ENCODE measurements around the gene TCF3.
A peak's percentile ranks its signal among the peaks of the same experiment; 100 is the strongest.

The TCF3 gene

DNA sequence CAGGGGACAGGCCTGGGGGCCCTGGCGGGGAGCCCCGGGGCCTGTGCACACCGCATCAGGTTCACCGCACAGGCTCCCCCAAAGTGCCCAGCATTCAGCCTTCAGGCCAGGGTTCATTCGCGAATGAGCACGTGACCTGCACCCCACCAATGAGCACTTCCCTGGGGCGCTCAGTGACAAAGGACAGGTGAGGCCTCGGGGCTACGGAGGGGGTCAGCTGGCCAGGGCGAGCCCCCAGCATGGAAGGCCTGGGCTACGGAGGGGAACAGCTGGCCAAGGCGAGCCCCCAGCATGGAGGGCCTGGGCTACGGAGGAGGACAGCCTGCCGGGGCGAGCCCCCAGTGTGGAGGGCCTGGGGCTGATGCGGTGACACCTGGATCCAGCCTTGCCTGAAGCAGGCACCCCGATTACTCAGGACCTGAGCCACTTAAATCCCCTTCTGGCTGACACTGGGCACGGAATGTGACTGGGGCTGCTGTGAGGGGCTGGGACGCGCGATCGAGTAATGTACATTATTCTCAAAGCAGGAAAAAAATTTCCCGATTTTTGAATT lies 23.1 kb downstream of the TCF3 start:
- no peak for DNase-seq

DNA sequence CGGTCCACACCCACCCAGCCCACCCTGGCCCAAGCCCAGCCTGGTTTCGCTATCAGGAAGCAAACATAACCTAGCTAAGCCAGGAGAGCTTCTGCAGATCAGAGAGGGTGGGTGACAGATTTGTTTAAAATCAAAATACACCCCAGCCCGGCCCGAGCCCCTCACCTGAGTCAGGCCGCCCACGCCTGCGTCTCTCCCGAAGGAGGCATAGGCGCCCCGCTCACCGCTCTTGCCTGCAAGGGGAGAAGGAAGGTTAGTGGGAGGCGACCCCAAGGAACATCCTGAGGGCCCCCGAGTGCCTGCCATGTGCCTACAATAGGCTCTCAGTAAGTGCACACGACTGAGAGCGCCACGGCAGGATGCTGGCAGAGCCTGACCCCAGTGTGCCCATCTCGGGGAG lies 25.2 kb downstream of the TCF3 start:
- DNase-seq: no peak

DNA sequence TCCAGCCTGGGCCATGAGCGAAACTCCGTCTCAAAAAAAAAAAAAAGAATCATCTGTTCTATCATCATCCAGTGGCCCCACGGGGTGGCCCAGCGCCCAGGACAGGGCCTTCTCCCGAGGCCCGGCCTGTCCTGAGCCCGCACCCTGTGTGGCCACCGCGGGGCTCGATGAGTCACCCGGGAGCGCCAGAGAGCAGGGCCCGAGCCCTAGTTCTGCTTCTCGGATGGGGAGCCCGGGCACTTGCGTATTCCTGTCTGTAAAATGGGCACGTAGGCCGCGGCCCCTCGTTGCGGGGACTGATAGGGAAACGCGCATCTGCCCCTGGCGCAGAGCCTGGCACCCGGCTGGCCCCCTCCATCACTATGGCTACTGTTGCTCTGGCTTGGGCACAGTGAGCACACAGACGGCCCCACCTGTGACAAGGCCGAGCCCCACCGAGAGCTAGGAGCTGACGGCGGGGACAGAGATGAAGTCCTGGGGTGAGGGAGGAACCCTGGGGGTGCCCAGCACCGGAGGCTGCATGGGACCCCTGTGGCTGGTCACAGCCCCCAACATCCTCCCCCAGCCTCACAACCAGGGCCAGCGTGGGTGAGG lies 25.9 kb downstream of the TCF3 start:
- no peak for DNase-seq

DNA sequence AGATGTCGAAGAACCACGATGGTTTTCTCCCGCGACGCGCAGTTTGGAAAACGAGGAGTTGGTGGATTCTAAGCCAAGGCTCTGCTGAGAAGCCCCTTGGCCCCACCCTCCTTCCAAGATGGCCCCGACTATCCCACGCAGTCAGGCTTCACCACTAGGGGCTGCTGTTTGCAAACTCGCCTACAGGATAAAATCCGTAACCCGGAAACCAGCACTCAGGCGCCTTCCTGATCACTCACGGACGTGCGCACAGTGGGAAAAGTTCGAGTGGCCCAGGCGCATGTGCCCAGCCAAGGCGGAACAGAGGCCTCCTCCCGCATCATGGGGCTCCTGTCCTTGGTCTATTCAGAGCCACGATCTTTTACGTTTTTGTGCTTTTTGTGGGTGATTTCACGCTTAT lies 28.0 kb downstream of the TCF3 start:
- peak; percentile 47 for DNase-seq

DNA sequence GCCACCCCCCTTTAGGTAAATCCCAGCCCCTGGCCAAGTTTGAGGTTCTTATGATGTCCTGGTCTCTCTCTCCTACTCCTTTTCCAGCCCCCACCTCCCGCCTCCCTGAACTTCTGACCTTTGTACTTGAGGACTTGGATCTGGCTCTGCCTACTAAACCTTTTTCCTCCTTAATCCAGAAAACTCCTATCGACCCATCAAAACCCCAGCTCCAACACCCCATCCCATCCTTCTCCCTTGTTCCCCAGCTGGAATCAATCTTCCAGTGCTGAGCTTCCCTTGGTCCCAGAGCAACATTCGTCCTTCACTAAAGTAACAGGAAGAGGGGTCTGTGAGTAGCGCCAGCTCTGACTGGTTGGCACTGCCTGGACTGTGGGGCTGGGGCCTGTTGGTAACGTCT lies 29.9 kb downstream of the TCF3 start:
- no peak for DNase-seq

DNA sequence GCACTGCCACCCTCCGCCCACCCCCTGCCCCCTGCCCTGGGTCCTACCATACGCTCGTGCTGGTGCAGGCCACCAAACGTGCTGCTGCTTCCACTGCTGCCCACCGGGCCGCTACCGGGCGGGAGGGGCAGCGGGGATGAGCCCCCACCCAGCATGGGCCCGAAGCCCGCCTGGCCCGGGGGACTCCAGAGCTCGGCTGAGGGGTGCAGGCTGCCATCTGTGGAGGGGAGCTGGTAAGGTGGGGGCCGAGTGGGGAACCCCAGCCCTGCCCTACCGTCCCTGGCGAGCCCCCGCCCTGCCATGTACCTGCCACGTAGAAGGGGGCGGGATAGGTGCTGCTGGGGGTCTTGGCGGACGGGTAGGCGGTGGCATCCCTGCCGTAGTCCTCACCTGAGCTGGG lies 30.4 kb downstream of the TCF3 start:
- DNase-seq: no peak

DNA sequence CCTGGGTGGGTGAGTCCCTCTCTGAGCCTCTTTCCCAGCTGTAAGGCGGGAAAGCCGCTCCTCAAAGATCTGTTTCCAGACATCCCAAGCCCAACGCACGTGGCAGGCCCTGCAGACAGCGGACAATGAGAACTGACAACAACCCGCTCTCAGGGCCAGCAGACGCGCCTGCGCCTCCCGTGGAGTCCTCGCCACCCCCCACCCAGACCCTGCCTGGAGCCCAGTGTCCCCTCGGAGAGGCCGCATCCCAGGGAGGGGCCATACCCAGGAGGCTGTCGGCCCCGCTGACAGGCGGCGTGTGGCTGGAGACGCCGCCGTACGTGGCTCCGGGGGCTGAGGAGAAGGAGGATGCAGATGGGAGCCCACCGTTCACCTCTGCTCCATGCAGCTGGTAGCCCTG lies 30.8 kb downstream of the TCF3 start:
- DNase-seq: no peak

DNA sequence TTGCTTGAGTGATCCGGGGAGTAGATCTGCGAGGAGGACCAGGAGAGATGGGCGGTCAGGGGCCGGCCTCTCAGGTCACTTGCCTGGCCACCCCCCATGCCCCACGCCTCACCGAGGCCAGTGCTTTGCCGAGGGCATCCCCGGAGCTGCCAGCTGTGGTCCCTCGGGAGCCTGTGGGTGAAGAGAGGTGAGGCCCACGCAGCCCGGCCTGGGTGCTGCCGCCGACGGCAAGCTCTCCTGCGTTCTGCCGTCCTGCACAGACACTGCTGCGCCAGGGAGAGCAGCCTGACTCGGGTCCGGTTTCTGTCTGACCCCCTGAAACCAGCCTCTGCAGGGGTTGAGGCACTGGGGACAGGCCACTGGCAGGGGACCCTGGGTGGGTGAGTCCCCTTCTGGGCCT lies 31.4 kb downstream of the TCF3 start:
- DNase-seq: no peak

DNA sequence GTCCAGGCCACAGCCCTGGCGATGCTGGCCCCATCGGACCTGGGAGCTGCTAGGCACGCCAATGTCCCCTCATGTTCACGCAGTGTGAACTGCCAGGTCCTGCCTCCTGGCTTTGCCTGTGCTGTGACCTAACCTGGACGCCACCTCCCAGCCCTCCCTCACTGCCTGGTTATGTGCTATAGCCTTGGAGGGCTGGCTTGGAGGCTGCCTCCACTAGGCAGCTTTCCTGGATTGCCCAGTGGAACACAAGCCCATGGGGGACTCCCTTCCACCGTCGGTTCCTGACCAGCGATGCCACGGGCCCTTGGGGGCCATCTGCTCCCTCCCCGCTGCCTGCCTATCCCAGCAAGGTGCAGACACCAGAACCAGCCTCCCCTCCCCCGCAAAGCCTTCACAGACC lies 31.9 kb downstream of the TCF3 start:
- no peak for DNase-seq

DNA sequence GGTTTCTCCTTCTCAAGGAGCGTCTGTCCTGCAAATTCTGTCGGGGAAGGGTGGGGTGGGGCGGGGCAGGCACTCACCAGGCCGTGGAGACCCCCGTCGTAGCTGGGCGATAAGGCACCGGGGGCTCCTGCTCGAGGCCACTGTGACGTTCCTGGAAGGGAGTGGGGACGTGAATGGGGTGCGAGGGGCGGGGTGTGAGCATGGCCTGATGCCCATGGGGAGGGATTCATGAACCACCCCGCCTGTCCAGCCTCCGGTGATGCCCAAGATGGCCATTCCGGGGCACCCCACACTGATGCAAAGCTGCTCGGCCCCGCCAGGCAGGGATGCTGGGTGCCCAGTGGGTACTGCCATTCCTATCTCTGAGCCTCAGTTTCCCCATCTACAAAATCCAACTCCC lies 32.7 kb downstream of the TCF3 start:
- DNase-seq: no peak

DNA sequence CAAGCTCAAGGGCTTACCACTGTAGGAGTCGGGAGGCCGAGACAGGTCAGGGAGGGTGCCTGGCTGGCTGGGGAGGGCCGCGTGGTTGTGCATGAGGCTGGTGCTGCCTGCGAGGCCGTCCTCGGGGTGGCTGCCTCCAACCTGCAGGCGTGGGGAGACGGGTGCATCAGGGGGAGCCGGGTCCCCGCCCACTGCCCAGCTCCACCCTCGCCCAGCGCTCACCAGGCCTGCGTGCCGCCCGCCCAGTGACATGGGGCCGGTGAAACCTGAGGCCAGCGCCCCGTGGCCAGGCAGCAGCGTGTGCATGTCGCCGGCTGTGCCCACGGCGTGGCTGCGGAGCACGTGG lies 33.3 kb downstream of the TCF3 start:
- DNase-seq: no peak

DNA sequence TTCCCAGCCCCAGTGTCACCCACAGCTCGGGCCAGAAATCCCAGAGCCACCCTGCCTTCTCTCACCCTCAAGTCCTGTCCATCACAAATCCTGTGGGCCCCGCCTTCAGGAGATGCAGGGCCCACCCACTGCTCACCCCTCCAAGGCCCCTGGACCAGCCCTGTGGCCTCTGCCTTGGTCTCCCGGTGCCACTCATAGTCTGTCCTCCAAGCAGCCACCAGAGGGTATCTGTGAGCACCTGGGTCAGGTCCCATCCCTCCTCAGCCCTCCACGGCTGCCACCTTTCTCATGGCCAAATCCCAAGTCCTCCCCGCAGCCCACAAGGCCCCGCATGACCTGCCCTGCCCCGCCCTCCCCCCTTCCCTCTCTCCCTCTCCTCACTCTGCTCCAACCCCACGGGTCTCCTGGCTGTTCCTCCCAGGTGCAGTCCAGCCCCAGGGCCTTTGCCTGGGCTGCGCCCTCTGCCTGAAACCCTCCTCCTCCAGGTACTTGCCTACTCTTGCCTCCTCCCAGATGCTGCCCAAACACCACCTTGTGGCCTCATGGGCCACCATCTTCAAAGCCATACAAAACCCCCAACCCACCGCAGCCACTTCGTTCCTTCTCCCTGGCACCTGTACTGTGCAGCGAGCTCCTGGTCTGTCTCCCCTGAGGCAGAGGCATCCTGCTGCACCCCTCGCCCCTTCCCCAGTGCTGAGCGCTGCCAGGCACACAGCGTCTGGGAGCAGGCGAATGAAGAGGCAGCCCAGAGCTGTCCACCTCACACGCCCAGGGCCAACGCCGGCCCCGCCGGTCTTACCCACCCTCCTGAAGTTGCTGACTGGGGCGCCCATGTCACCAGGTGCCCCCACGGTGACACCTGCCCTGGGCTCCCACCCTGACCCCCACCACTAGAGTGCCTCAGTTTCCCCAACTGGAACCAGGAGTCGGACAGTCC lies 34.0 kb downstream of the TCF3 start:
- no peak for DNase-seq

DNA sequence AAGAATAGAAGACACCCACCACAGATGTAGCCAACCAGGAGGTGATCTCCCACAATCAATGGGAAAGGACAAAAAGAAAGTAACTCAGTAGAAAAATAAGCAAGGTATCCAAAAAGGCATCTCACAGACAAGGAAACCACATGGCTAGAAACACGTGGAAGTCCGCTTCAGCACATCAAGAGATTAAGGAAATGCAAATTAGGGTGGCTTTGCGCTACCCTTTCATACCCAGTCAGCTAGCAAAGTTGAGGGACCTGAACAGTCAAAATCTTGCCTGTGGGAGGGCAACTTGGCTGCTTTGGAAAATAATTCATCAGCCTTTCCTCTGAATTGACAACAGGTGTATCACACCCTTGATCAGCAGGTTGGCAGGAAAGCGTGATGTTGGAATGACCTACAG lies 35.5 kb downstream of the TCF3 start:
- DNase-seq: no peak

DNA sequence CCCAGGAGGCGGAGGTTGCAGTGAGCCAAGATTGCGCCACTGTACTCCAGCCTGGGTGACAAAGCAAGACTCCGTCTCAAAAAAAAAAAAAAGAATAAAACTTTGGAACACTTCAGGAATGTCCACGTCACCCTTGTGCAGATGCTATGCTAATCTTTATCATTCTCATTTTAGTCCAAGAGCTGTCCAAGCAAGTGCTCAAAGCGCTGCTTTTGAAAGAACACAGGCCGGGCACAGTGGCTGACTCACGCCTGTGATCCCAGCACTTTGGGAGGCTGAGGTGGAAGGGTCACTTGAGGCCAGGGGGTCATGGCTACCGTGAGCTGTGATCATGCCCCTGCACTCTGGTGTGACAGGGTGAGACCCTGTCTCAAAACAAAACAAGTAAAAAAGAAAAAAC lies 36.0 kb downstream of the TCF3 start:
- DNase-seq: no peak

DNA sequence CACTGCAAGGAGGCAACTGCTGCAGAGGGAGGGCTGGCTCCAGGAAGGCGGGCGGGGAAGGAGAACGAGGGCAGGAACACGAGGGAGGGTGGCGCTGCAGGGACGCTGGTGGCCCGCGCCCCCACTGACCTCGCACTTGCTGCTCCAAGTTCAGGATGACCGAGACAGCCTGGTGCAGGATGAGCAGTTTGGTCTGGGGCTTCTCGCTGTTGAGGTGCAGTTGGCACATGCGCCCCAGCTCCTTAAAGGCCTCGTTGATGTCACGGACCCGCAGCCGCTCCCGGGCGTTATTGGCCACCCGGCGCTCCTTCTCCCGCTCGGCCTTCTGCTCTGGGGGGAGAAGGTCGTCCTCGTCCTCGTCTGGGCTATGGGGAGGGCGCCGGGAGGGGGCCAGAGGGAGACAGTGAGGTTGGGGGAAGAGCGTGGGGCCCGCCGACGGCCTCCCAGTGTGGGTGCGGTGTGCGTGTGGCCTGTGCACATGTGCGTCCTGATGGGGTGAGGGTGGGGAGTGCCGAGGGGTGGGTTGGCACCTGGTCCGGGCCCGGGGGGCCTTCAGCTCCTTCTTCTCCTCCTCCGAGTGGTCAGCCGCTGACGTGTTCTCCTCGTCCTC lies 37.2 kb downstream of the TCF3 start:
- DNase-seq: no peak

DNA sequence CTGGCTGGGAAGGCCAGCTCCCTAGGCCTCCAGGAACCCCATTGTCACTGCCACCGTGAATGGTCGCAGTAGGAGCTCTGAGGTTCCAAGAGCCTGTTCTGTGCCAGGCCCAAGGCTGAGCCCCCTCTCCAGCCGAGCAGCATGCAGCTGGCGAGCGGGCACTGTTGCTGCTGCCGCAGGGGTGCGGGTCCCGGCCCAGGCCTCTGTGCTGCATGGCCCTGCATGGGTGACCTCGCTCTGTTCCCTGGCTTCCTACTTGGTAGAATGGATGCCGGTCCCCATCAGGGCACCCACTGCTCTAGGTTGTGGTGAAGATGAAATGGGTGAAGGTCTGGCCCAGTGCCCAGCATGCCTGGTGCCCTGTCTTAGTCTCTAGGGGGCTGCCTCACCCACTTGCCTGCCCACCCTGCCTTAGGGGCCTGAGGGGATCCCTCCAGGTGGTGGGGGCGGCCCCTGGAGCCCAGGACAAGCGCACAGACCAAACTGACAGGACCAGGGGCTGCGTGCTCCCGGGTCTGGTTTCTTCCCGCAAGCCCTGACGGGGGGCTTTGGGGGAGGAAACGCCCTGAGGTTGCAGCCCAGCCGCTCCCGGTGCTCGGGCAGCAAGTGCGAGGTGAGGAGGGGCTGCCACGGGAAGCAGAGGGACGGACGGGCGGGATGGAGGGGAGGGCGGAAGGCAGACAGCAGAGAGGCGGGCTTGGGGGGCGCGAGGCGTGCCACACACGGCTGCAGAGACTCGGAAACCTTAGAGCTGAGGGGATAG lies 38.4 kb downstream of the TCF3 start:
- DNase-seq: no peak

DNA sequence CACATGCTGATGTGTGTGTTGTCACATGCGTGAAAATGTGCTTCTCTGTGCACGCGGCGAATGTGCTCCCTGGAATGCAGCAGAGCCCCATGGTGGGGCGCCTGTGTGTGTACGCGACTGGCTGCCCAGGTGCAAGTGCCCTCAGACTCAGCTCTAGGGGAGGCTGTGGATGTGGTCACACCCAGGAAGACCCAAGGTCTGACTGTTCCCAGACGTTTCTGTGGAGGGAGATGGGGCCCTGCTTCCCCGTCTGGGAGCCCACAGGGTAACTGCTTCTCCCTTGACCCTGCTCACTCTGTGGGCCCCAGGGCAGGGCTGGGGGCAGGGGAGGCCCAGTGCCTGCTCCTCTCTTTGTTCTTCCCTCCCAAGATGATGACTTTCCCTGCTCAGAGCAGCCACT lies 39.3 kb downstream of the TCF3 start:
- no peak for DNase-seq

DNA sequence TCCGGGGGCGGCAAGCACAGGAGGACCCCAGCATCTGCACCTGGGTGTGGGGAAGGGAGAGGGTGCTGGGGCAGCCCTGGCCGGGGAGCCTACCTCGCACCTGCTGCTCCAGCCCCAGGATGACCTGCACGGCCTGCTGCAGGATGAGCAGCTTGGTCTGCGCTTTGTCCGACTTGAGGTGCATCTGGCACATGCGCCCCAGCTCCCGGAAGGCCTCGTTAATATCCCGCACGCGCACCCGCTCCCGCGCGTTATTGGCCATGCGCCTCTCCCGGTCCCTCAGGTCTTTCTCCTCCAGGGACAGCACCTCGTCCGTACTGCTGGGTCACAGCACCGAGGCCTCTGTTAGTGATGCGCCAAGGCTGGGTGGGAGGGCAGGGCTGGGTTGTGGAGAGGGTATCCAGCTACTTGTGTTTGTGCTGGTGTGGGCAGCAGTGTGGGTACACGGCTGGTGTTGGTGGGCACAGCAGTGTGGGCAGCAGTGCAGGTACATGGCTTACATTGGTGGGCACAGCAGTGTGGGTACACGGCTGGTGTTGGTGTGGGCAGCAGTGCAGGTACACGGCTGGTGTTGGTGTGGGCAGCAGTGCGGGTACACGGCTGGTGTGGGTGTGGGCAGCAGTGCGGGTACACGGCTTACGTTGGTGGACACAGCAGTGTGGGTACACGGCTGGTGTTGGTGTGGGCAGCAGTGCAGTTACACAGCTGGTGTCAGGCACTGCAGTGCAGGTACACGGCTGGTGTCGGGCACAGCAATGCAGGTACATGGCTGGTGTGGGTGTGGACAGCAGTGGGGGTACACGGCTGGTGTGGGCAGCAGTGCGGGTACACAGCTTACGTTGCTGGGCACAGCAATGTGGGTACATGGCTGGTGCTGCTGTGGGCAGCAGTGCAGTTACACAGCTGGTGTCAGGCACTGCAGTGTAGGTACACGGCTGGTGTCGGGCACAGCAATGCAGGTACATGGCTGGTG lies 40.0 kb downstream of the TCF3 start:
- no peak for DNase-seq

DNA sequence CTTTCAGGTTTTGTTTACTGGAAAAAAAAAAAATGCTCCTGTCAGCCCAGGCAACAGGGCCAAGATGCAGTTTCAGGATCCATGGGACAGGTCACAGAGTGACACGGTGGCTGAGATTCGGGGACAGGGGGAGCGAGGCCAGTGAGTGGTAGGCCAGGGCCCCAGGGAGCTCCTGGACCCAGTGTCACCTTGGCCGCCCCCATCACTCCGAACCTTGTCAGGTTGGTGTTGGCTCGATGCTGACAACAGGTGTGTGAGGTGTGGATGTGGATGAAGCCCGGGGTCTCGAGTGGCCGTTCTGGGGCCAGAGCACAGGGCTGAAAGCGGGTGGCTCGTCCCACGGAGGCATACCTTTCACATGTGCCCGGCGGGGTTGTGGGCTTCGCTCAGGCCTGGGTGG lies 41.1 kb downstream of the TCF3 start:
- DNase-seq: no peak

DNA sequence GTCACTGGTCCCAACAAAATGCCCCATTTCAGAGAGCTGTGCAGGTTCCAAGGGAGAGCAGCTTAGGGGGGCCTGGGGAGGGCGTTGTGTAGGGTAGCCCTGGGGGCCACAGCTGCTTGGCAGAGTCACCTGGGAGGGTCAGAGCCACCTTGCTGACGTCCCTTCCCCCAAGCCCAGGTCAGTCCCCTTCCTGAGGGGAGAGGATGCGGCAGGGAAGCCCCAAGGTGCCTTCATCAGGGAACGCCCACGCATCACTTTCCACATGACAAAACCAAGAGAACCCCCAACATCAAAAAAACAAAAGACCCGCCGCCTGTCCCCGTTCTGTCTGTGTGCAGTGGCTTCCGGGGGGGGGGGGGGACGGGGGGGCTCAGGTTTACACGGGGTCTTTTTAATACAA lies 41.8 kb downstream of the TCF3 start:
- DNase-seq: peak; percentile 22

DNA sequence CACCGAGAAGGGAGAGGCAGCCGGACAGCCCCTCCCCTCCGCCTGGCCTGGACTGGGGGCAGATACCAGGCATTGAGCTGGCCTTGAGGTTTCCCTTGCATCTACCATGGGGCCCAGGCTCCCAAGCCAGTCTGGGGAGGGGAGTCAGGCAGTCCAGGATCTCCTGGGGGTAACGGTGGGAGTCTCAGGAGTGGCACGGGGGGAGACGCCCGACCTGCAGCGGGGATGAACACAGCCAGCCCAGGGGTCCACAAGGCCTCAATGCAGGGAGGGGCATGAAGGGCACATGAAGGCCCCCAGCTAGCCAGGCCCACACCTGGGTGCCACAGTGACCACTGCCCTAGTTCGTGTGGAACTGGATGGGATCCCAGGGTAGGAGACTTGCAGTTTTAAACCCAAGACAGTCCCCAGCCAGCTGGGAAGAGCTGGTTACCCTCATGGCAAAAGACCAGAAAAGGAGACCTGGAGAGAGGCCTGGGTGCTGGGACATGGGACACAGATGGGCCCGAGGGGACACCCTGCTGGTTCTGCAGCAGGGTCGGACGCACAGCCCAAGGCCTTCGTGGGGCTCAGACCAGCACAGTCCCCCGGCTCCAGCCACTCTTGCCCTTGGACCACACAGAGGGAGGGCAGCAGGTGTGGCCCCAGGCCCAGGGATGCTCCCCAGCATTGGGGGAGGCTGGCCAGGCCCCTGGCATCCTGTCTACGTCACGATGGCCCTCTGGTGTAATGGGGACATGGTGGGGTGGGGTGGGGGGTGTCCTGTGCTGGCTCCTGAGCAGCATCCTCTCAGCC lies 42.5 kb downstream of the TCF3 start:
- no peak for DNase-seq

Data from effector CD8-positive, alpha-beta T cell (primary cell).